HUES64 (cell line): ENCODE data around the gene LPCAT1.

Experiments used
- H3K27ac ChIP-seq: 2 replicates; pipeline ENCODE4 v1.7.0; 2013; ENCODE audit warnings: low read depth, low read length, inconsistent platforms
- H3K27me3 ChIP-seq: 2 replicates; pipeline ENCODE4 v1.6.1; 2013; ENCODE audit warnings: mild to moderate bottlenecking, low read length; ENCODE audit not compliant: insufficient read depth
- H3K36me3 ChIP-seq: 2 replicates; pipeline ENCODE4 v1.6.1; 2013; ENCODE audit warnings: mild to moderate bottlenecking, low read length; ENCODE audit not compliant: insufficient read depth
- H3K4me1 ChIP-seq: 2 replicates; pipeline ENCODE4 v1.6.1; 2013; ENCODE audit warnings: mild to moderate bottlenecking, low read length, moderate library complexity; ENCODE audit not compliant: insufficient read depth
- H3K4me3 ChIP-seq: 2 replicates; pipeline ENCODE4 v1.5.1; 2013; ENCODE audit warnings: mild to moderate bottlenecking, low read length, moderate library complexity
- H3K9ac ChIP-seq: 2 replicates; pipeline ENCODE4 v1.6.1; 2013; ENCODE audit warnings: mild to moderate bottlenecking, low read depth, low read length
- H3K9me3 ChIP-seq: 2 replicates; pipeline ENCODE4 v1.6.1; 2013; ENCODE audit warnings: low read depth, low read length; ENCODE audit not compliant: insufficient read depth
- WGBS: fragments of 150-250, 120-280 bp; methylation state at CpG from one replicate; pipeline ENCODE4 v1.1.7; 2013; ENCODE audit warnings: missing lambda C conversion rate; 5-methylcytosine and 5-hydroxymethylcytosine counted together

Gene LPCAT1

GRCh38 chr5:1448511-1449011, 75.2 kb downstream of the LPCAT1 start:
- Histone ChIP-seq H3K4me3 (no peak overlapping the region), H3K9me3 (peaks cover 2% of the 10 kb centered on the region; the same call in 1 of the 2 replicates), H3K27ac (no peak overlapping the region), H3K27me3 (peaks cover 59% of the 10 kb centered on the region), H3K9ac (no peak overlapping the region), H3K36me3 (no peaks in the 10 kb centered on the region), H3K4me1 (no peaks in the 10 kb centered on the region)
- WGBS: 88% methylated on average over 5 of the region's 5 CpGs

GRCh38 chr5:1447671-1448361, 75.9 kb downstream of the LPCAT1 start:
- Histone ChIP-seq H3K4me1 (no peaks in the 10 kb centered on the region), H3K4me3 (no peak overlapping the region), H3K27ac (no peak overlapping the region), H3K9me3 (0 out of 2 replicates have a peak, but pooled peaks cover 2% of the 10 kb centered on the region), H3K9ac (no peak overlapping the region), H3K27me3 (peaks cover 67% of the 10 kb centered on the region), H3K36me3 (no peaks in the 10 kb centered on the region)
- WGBS: 82% methylated on average over 16 of the region's 16 CpGs

- Histone ChIP-seq H3K27ac (no peak overlapping the region), H3K4me3 (no peak overlapping the region), H3K4me1 (no peaks in the 10 kb centered on the region), H3K36me3 (no peaks in the 10 kb centered on the region), H3K9me3 (no peaks in the 10 kb centered on the region), H3K9ac (no peak overlapping the region), H3K27me3 (peaks cover 75% of the 10 kb centered on the region)
- 37% methylated on average over 14 of the region's 16 CpGs for WGBS
Observed at GRCh38 chr5:1446602-1447343, 77.0 kb downstream of the LPCAT1 start.

- H3K4me3 ChIP-seq: peak overlapping the region; percentile 54
- peaks cover 82% of the 10 kb centered on the region for H3K27me3 ChIP-seq
- WGBS: 2% methylated on average over 84 of the region's 92 CpGs
- no peaks in the 10 kb centered on the region for H3K36me3 ChIP-seq
- H3K4me1 ChIP-seq: no peaks in the 10 kb centered on the region
- no peaks in the 10 kb centered on the region for H3K9me3 ChIP-seq
- no peak overlapping the region for H3K9ac ChIP-seq
- H3K27ac ChIP-seq: no peak overlapping the region
Observed at GRCh38 chr5:1445689-1446601, 77.8 kb downstream of the LPCAT1 start.

- Histone ChIP-seq H3K4me3 (peak within 1 kb of the TSS; percentile 54), H3K27me3 (peaks cover 86% of the 10 kb centered on the region), H3K9ac (no peak within 1 kb of the TSS; the same call in 1 of the 2 replicates), H3K9me3 (no peaks in the 10 kb centered on the region), H3K27ac (no peak within 1 kb of the TSS), H3K36me3 (no peaks in the 10 kb centered on the region), H3K4me1 (no peaks in the 10 kb centered on the region)
- WGBS: under 1% methylated on average over 45 of the region's 52 CpGs
Observed at GRCh38 chr5:1445313-1445688, 78.5 kb downstream of the LPCAT1 start, which contains the start of gene SLC6A3. TSS of gene SLC6A3 (minus strand) at chr5:1445440. CDS start at chr5:1443197, 2,243 bp downstream.

- no peak overlapping the region; the same call in 1 of the 2 replicates for H3K9ac ChIP-seq
- H3K27ac ChIP-seq: no peak overlapping the region
- H3K4me1 ChIP-seq: no peaks in the 10 kb centered on the region
- peak overlapping the region; percentile 54 for H3K4me3 ChIP-seq
- 7% methylated on average over 68 of the region's 68 CpGs for WGBS
- H3K27me3 ChIP-seq: peaks cover 86% of the 10 kb centered on the region
- no peaks in the 10 kb centered on the region for H3K36me3 ChIP-seq
- no peaks in the 10 kb centered on the region for H3K9me3 ChIP-seq
Observed at GRCh38 chr5:1444361-1445189, 79.2 kb downstream of the LPCAT1 start.

- Histone ChIP-seq H3K27me3 (peaks cover 82% of the 10 kb centered on the region), H3K4me1 (no peaks in the 10 kb centered on the region), H3K4me3 (no peak overlapping the region), H3K9me3 (no peaks in the 10 kb centered on the region), H3K27ac (no peak overlapping the region), H3K9ac (no peak overlapping the region), H3K36me3 (no peaks in the 10 kb centered on the region)
- WGBS: 61% methylated on average over 15 of the region's 15 CpGs
Observed at GRCh38 chr5:1443991-1444360, 79.8 kb downstream of the LPCAT1 start.

- Histone ChIP-seq H3K4me3 (no peak overlapping the region), H3K9ac (no peak overlapping the region), H3K4me1 (no peaks in the 10 kb centered on the region), H3K27ac (no peak overlapping the region), H3K36me3 (no peaks in the 10 kb centered on the region), H3K27me3 (peaks cover 83% of the 10 kb centered on the region), H3K9me3 (no peaks in the 10 kb centered on the region)
- WGBS: 81% methylated on average over 9 of the region's 9 CpGs
Observed at GRCh38 chr5:1443171-1443570, 80.6 kb downstream of the LPCAT1 start.

- H3K9me3 ChIP-seq: no peaks in the 10 kb centered on the region
- H3K9ac ChIP-seq: no peak overlapping the region
- no peak overlapping the region for H3K27ac ChIP-seq
- H3K27me3 ChIP-seq: peaks cover 79% of the 10 kb centered on the region
- H3K4me3 ChIP-seq: no peak overlapping the region
- 81% methylated on average over 36 of the region's 36 CpGs for WGBS
- H3K4me1 ChIP-seq: no peaks in the 10 kb centered on the region
- H3K36me3 ChIP-seq: no peaks in the 10 kb centered on the region
Observed at GRCh38 chr5:1442222-1443145, 81.3 kb downstream of the LPCAT1 start.
